Body of pancreas (tissue), 4 donors: Measurements from ENCODE around the gene CSGALNACT2. TPM values are rescaled to one million over a fixed set of nuclear protein-coding genes. Genes with fewer than 3 reads are reported as not detected.

Experiments
- ATAC-seq: fragments of 150-250 bp; one replicate; pipeline ENCODE4 v1.9.1; 2016
- DNase-seq, 4 donors: peaks; one replicate each; pipeline ENCODE4 v3.0.0-alpha.2; 2019
- H3K27ac ChIP-seq, 4 donors: fragments of 200-600 bp; sonication (generic); 1 replicate in 3 of 4; 2 replicates in 1 of 4; pipeline versions ENCODE4 v1.5.1 to v1.6.1; 2016 to 2019; ENCODE audit warnings: mild to moderate bottlenecking in 1 of 4, mixed read lengths in 1 of 4, moderate library complexity in 1 of 4
- H3K27me3 ChIP-seq, 2 donors: fragments of 200-600 bp; sonication (generic); one replicate each; pipeline ENCODE4 v1.6.0; 2016; ENCODE audit warnings: mild to moderate bottlenecking in 1 of 2
- H3K36me3 ChIP-seq, 2 donors: fragments of 200-600 bp; sonication (generic); replicated peaks in 1 of 2; 2 replicates each; pipeline ENCODE4 v1.5.1; 2016; ENCODE audit warnings: low read depth in 2 of 2; ENCODE audit not compliant: insufficient read depth in 1 of 2
- H3K4me1 ChIP-seq: fragments of 200-600 bp; sonication (generic); one replicate; pipeline ENCODE4 v1.6.0; 2016
- H3K4me3 ChIP-seq, 2 donors: fragments of 200-600 bp; sonication (generic); 1 replicate in 1 of 2; 2 replicates in 1 of 2; pipeline ENCODE4 v1.5.1; 2016 to 2019
- H3K9me3 ChIP-seq, 3 donors: fragments of 200-600 bp; sonication (generic); 1 replicate in 2 of 3; 2 replicates in 1 of 3; pipeline ENCODE4 v1.5.1; 2016
- POLR2A ChIP-seq, 3 donors: fragments of 450-650 bp; IDR thresholded peaks; one replicate each; pipeline ENCODE4 v1.6.1; 2016; ENCODE audit warnings: antibody characterized with exemption in 3 of 3, mild to moderate bottlenecking in 2 of 3
- WGBS, 2 donors: methylation state at CpG; one replicate each; pipeline ENCODE4 v1.1.5; 2017; 5-methylcytosine and 5-hydroxymethylcytosine counted together
- intact Hi-C: fragments of 100-400 bp; cut with DNase I; formaldehyde crosslinking; loops from one replicate; pipeline ENCODE4 v1.15.1; 2023
- total RNA-seq, 2 donors: library from RNA; depleted of rRNA; stranded (reverse); fragments of >200 nt; gene quantifications; one replicate each; pipeline ENCODE4 v1.1.0, GENCODE V29; 2016
- TF ChIP-seq, protein P1 (sequence below), 7 experiments: fragments of 450-650 bp in 4 of 7; fragments of 200-600 bp in 3 of 7; sonication (generic) in 3 of 7; IDR thresholded peaks; one replicate each; pipeline ENCODE4 v1.5.1; 2016 to 2019; ENCODE audit warnings: antibody characterized with exemption in 7 of 7

CSGALNACT2 gene
- total RNA-seq, 2 donors from 2014 or later, result 6.9 to 9.6 TPM

DNA sequence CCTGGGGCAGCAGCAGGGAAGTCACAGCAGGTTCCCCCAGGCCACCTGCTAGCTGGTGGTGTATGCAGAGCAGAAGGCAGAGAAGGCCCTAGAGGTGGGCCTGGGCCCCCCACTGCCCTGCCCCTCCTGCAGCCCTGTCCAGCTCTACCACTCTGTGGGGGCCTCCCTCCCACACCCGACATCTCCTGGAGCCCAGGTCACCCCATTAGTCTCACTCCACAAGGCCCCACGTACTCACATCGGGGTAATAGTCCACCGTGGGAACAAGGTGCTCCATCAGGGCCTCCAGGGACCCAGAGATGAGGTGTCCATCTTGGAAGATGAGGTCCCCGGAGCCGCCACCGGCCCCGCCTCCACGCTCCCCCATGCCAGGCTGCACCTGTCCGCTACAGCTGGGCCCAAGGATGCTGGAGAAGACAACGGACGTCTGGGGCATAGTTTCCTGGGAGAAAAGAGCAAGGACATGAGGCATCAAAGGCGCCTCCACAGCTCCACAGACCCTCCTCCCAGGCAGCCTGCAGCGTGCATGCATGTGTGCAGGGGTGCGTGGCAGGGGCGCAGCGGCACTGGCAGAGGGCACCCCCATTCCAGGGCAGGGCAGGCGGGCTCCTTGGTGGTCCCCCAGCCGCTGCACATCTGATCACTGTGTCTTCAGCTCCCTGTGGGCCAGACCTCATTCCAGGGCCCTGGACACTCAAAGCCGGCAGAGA lies 67.6 kb downstream of the CSGALNACT2 start:
- intact Hi-C loops, result no loop called here
- no peaks in the 10 kb centered on the region for H3K36me3 ChIP-seq
- no peaks in the 10 kb centered on the region for H3K9me3 ChIP-seq
- H3K27ac ChIP-seq, result no peak overlapping the region
- TF ChIP-seq, protein P1, sequence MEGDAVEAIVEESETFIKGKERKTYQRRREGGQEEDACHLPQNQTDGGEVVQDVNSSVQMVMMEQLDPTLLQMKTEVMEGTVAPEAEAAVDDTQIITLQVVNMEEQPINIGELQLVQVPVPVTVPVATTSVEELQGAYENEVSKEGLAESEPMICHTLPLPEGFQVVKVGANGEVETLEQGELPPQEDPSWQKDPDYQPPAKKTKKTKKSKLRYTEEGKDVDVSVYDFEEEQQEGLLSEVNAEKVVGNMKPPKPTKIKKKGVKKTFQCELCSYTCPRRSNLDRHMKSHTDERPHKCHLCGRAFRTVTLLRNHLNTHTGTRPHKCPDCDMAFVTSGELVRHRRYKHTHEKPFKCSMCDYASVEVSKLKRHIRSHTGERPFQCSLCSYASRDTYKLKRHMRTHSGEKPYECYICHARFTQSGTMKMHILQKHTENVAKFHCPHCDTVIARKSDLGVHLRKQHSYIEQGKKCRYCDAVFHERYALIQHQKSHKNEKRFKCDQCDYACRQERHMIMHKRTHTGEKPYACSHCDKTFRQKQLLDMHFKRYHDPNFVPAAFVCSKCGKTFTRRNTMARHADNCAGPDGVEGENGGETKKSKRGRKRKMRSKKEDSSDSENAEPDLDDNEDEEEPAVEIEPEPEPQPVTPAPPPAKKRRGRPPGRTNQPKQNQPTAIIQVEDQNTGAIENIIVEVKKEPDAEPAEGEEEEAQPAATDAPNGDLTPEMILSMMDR (IDR thresholded peaks at IDR 0.05), result no peak
- no peaks in the 10 kb centered on the region for H3K27me3 ChIP-seq
- ATAC-seq, result no peak
- H3K4me1 ChIP-seq, result peaks cover 11% of the 10 kb centered on the region
- WGBS, 2 donors, result 80 to 87% methylated on average over 5 to 16 of the region's 20 CpGs
- DNase-seq, result peak; percentile 1 to 9 (median 4)
- no peak overlapping the region for H3K4me3 ChIP-seq

DNA sequence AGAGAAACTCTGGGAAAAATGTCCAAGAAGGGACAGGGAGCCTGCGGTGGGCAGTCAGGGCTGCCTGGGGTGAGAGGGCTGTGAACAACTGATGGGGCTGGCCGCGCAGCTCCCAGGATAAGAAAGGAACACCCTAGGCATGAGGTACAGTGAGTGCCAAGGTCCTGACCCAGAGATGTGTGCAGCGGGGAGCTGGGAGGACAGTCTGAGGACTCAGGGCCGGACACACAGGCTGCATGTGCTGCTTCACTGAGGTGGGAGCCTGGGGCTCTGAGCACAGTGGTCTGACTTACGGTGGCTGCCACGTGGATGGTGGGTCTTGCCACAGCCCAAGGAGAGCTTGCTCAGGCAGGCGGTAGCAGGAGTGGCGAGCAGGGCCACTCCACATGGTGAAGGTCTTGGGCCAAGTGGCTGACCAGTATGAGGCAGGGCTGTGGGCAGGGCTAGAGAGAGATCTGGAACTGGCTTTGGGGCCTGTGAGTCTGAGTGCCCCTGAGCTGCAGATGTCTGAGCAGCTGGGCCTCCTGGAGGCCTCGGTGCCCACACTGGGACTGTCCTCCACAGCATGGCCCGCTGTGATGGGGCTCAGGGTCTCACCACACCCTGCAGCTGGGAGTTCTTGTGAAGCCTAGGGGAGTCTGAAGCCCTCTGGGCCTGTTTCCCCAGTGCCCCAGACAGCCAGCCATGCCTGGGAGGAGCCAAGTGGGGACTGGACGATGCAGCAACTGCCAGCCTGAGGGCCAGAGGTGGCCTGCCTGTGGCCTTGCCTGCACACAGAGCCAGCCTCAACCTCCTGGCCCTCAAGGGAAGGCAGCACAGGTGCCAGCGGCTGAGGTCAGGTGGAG lies 68.4 kb downstream of the CSGALNACT2 start:
- Histone ChIP-seq H3K9me3 (no peaks in the 10 kb centered on the region), H3K4me1 (peaks cover 11% of the 10 kb centered on the region), H3K36me3 (no peaks in the 10 kb centered on the region), H3K4me3 (no peak overlapping the region), H3K27me3 (no peaks in the 10 kb centered on the region), H3K27ac (no peak overlapping the region)
- intact Hi-C loops, result no loop called here
- ATAC-seq, result no peak
- DNase-seq, result peak in 3 of 4 donors; percentile 4 to 11 (median 5)
- TF ChIP-seq, protein P1 (IDR thresholded peaks at IDR 0.05), result no peak
- WGBS, 2 donors, result 82 to 85% methylated on average over 7 to 12 of the region's 13 CpGs

DNA sequence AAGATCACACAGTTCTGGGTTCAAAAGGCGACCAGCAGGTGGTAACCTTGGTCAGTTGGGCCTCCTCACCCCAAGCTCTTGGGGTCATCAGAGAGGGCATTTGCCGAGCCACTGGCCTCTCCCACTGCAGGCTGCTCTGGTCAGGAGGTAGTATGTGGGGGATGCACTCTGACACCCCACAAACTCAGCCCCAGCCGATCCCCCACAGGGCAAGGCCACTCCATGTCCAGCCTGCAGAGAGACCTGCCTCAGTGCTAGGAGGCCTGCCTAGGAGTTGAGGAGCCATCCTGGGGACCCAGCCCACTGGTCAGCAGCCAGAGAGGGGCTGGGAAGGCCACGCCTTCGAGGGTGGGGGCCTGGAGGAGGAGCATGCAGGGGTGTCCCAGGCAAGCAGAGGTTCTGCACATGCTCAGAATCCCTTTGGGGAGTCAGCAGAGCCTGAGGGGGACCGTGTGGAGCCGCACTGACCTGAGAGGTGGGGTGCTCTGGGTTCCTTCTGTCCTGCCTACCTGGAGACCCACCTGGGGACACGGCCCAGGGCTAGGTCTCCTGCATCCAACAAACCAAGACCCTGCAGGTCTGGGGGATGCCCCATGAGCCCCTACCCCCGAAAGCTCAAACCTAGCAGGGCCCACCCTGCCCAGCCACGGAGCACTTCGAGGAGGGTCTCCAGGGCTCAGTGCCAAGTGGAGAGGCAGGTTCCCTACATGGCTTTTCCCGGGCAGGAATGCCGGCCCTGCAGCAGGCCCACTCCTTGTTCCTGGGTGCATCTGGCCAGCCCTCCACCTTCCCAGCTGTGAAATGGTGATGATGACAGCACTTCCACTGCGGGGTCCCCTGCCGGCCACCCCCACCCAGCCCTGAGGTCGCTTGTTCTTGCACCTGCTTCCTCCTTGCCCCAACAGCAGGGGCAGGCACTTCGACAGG lies 70.2 kb downstream of the CSGALNACT2 start:
- DNase-seq (peak in 3 of 4 donors; percentile 3 to 11 (median 8)), ATAC-seq (no peak)
- no peaks in the 10 kb centered on the region for H3K9me3 ChIP-seq
- H3K27ac ChIP-seq, result no peak overlapping the region
- TF ChIP-seq, protein P1 (IDR thresholded peaks at IDR 0.05), result no peak
- TF ChIP-seq POLR2A (IDR thresholded peaks at IDR 0.05), result no peak
- no peaks in the 10 kb centered on the region for H3K36me3 ChIP-seq
- no peaks in the 10 kb centered on the region for H3K4me1 ChIP-seq
- 76 to 77% methylated on average over 3 to 17 of the region's 17 CpGs for WGBS, 2 donors
- intact Hi-C loops, result no loop called here
- H3K4me3 ChIP-seq, result no peak overlapping the region
- no peaks in the 10 kb centered on the region for H3K27me3 ChIP-seq

DNA sequence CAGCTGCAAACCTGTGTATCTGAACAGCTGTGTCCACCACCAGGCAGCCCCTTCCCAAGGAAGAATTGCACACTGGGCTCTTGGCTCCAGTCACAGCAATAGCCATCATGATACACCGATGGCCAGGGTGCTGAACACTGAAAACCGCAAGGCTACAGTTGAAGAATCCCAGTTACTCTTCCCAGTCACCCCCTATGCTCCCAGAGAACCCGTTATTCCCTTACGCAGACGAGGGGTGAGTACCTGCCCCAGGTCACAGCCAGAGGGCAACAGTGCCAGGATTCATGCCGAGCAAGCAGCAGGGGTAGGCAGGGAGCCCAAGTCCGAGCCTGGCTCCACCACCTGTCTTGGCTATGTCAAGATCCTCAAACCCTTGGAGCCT lies 70.8 kb downstream of the CSGALNACT2 start:
- Histone ChIP-seq H3K9me3 (no peaks in the 10 kb centered on the region), H3K27ac (no peak overlapping the region), H3K4me3 (no peak overlapping the region), H3K4me1 (no peaks in the 10 kb centered on the region), H3K36me3 (no peaks in the 10 kb centered on the region), H3K27me3 (no peaks in the 10 kb centered on the region)
- TF ChIP-seq, protein P1 (IDR thresholded peaks at IDR 0.05), result no peak
- no peak for TF ChIP-seq POLR2A (IDR thresholded peaks at IDR 0.05)
- intact Hi-C loops, result no loop called here
- 76 to 79% methylated on average over 7 of the region's 7 CpGs for WGBS, 2 donors
- DNase-seq, result peak in 3 of 4 donors; percentile 1 to 4 (median 4)
- ATAC-seq, result no peak
